Measurements from ENCODE around the gene ZFP36L2. TPM values are rescaled to one million over a fixed set of nuclear protein-coding genes. Genes with fewer than 3 reads are reported as not detected.

ZFP36L2 gene
- total and polyA plus RNA-seq, 12 donors: 26.8 to 69.6 (median 42.3) TPM

GRCh38 chr2:43226955-43227829, 786 bp upstream of the ZFP36L2 start:
- Histone ChIP-seq H3K27ac (peak overlapping the region; percentile 96 to 100 (median 99)), H3K9me3 (no peaks in the 10 kb centered on the region), H3K4me1 (peaks cover 0 to 56% (median 41%) of the 10 kb centered on the region in 9 donors), H3K4me3 (peak overlapping the region; percentile 70 to 96 (median 88)), H3K27me3 (no peaks in the 10 kb centered on the region), H3K36me3 (peaks cover 0 to 50% (median 16%) of the 10 kb centered on the region in 9 donors)
- WGBS, 2 donors: 1 to 2% methylated on average over 62 to 77 of the region's 77 CpGs
- TF ChIP-seq CTCF (IDR thresholded peaks at IDR 0.05): peak in 5 of 9 donors; percentile 47 to 70 (median 51)
- intact Hi-C loops (cut with DNase I): loop anchor here (1.0 to 10.0 kb wide), 20 partner anchors 95 to 400 kb away; no protein-coding TSS in a partner anchor
- ATAC-seq (peak; percentile 65 to 85 (median 75)), DNase-seq (peak; percentile 93 to 95)

- peaks cover 0 to 61% (median 52%) of the 10 kb centered on the region in 9 donors for H3K4me1 ChIP-seq
- peak; percentile 70 to 77 for DNase-seq
- peak overlapping the region; percentile 72 to 97 (median 90) for H3K4me3 ChIP-seq
- intact Hi-C loops (cut with DNase I): loop anchor here (1.0 to 10.0 kb wide), 19 partner anchors 94 to 399 kb away; no protein-coding TSS in a partner anchor
- peak overlapping the region; percentile 96 to 100 (median 99) for H3K27ac ChIP-seq
- WGBS, 2 donors: 0% methylated on average over 65 to 79 of the region's 80 CpGs
- TF ChIP-seq CTCF (IDR thresholded peaks at IDR 0.05): no peak
- H3K9me3 ChIP-seq: no peaks in the 10 kb centered on the region
- ATAC-seq: peak in 7 of 8 donors; percentile 3 to 28 (median 8)
- no peaks in the 10 kb centered on the region for H3K27me3 ChIP-seq
- peaks cover 0 to 45% (median 14%) of the 10 kb centered on the region in 9 donors for H3K36me3 ChIP-seq
These were observed 433 bp downstream of the ZFP36L2 start for GRCh38 chr2:43225788-43226557.

- Histone ChIP-seq H3K9me3 (no peaks in the 10 kb centered on the region), H3K4me1 (peaks cover 0 to 64% (median 54%) of the 10 kb centered on the region in 9 donors), H3K4me3 (peak overlapping the region; percentile 72 to 97 (median 90)), H3K27me3 (no peaks in the 10 kb centered on the region), H3K27ac (peak overlapping the region; percentile 96 to 100 (median 99)), H3K36me3 (peaks cover 0 to 40% (median 10%) of the 10 kb centered on the region in 9 donors)
- peak in 1 of 8 donors; percentile 1 for ATAC-seq
- TF ChIP-seq CTCF (IDR thresholded peaks at IDR 0.05): no peak
- DNase-seq: peak; percentile 47 to 55
- 1% methylated on average over 73 to 74 of the region's 74 CpGs for WGBS, 2 donors
- intact Hi-C loops (cut with DNase I): loop anchor here (2.0 to 10.0 kb wide), 15 partner anchors 93 to 398 kb away; no protein-coding TSS in a partner anchor
These were observed 1.2 kb downstream of the ZFP36L2 start for GRCh38 chr2:43225093-43225787.

Data from heart right ventricle (tissue), 16 donors.